Muscle of back (tissue), 13 donors: ENCODE results near the gene HLA-B. TPM values are rescaled to one million over a fixed set of nuclear protein-coding genes. Genes with fewer than 3 reads are reported as not detected.
"Not testable (repeated sequence)": the region's sequence is repeated elsewhere in the genome, so short reads cannot be mapped to it uniquely, and the experiment has no call there.

Source experiments
- DNase-seq, 3 donors: peaks; one replicate each; pipeline versions ENCODE4 v3.0.0 to v3.0.0-alpha.2; 2013
- long read RNA-seq, 9 donors: transcript quantifications; one replicate each; lab custom pipeline, GENCODE V29; 2026
- polyA plus RNA-seq, 10 donors: library from polyadenylated mRNA; unstranded; fragments of 120-200 nt; gene quantifications; one replicate each; pipeline ENCODE4 v1.2.1, GENCODE V29; 2013; ENCODE audit not compliant: insufficient read length in 10 of 10

Gene HLA-B
- 100 to 1,000 TPM; 114 to 299 (median 141) TPM for polyA plus RNA-seq
- long read RNA-seq, donor 1, transcript HLA-B-249 (8 exons, 1,547 nt): major isoform, 35 of 43 reads
- long read RNA-seq, donor 1, partial matches to known transcripts: 5 of 43 reads
- long read RNA-seq, donor 1, other reads (novel, unspliced or antisense): 0 of 43 reads
- long read RNA-seq, donor 2, transcript HLA-B-249 (8 exons, 1,547 nt): major isoform, 19 of 24 reads
- long read RNA-seq, donor 2, partial matches to known transcripts: 0 of 24 reads
- long read RNA-seq, donor 2, other reads (novel, unspliced or antisense): 0 of 24 reads
- long read RNA-seq, donor 3: 0 reads
- long read RNA-seq, donor 4, transcript HLA-B-249 (8 exons, 1,547 nt): major isoform, 23 of 47 reads
- long read RNA-seq, donor 4, partial matches to known transcripts: 21 of 47 reads
- long read RNA-seq, donor 4, other reads (novel, unspliced or antisense): 0 of 47 reads
- long read RNA-seq, donor 5, transcript HLA-B-249 (8 exons, 1,547 nt): major isoform, 30 of 59 reads
- long read RNA-seq, donor 5, partial matches to known transcripts: 22 of 59 reads
- long read RNA-seq, donor 5, other reads (novel, unspliced or antisense): 5 of 59 reads
- long read RNA-seq, donor 6, transcript HLA-B-249 (8 exons, 1,547 nt): major isoform, 25 of 27 reads
- long read RNA-seq, donor 6, partial matches to known transcripts: 0 of 27 reads
- long read RNA-seq, donor 6, other reads (novel, unspliced or antisense): 0 of 27 reads
- long read RNA-seq, donor 7, transcript HLA-B-249 (8 exons, 1,547 nt): major isoform, 22 of 29 reads
- long read RNA-seq, donor 7, partial matches to known transcripts: 6 of 29 reads
- long read RNA-seq, donor 7, other reads (novel, unspliced or antisense): 0 of 29 reads
- long read RNA-seq, donor 8, transcript HLA-B-249 (8 exons, 1,547 nt): major isoform, 22 of 23 reads
- long read RNA-seq, donor 8, partial matches to known transcripts: 0 of 23 reads
- long read RNA-seq, donor 8, other reads (novel, unspliced or antisense): 0 of 23 reads
- long read RNA-seq, donor 9, partial matches to known transcripts: 0 of 6 reads
- long read RNA-seq, donor 9, other reads (novel, unspliced or antisense): 0 of 6 reads

DNA sequence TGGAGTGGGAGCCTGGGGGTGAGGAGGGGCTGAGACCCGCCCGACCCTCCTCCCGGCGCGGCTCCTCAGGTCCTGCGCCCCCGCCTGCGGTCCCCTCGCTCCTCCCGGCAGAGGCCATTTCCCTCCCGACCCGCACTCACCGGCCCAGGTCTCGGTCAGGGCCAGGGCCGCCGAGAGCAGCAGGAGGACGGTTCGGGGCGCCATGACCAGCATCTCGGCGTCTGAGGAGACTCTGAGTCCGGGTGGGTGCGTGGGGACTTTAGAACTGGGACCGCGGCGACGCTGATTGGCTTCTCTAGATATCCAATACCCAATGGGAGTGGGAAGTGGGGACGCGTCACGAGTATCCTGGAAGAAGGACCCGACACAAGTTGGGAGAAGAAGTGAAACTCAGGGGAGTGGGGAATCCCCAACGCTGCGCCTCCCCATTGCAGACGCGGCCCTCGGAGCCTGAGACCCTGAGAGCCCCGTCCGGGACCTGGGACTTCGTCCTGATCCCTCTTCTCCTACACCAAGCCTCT, at the start of gene HLA-B:
TSS of gene HLA-B (minus strand) at position 234 of the 521 bp plus-strand sequence. CDS start at position 213, 21 bp downstream.
- DNase-seq: peak; percentile 73 to 93 (median 84)

DNA sequence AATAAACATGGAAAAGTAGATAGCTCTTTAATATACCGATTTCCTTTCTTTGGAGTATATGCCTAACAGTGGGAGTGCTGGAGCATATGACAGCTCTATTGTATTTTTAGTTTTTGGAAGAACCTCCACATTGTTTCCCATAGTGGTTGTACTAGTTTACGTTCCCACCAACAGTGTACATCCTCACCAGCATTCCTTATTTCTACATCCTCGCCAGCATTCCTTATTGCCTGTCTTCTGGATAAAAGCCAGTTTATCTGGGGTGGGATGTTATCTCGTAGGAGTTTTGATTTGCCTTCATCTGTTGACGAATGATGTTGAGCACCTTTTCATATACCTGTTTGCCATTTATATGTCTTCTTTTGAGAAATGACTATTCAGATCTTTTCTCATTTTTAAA, 49.0 kb upstream of the HLA-B start:
- no peak for DNase-seq

DNA sequence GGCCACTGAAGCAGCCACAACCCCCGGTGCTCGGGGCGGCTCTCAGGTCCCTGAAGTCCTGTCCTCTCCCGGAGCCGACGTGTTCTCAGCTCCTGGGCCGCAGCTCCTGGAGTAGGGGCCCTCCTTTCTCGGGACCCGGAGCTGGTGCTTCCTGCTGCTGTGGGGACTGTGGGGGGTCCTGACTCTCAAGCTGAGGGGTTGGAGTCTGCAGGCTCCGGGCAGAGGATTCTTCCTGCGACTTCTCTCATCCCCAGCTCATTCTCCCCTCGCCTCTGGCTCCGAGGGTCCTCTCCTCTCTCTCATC, 47.0 kb upstream of the HLA-B start:
- DNase-seq: not testable (repeated sequence)

DNA sequence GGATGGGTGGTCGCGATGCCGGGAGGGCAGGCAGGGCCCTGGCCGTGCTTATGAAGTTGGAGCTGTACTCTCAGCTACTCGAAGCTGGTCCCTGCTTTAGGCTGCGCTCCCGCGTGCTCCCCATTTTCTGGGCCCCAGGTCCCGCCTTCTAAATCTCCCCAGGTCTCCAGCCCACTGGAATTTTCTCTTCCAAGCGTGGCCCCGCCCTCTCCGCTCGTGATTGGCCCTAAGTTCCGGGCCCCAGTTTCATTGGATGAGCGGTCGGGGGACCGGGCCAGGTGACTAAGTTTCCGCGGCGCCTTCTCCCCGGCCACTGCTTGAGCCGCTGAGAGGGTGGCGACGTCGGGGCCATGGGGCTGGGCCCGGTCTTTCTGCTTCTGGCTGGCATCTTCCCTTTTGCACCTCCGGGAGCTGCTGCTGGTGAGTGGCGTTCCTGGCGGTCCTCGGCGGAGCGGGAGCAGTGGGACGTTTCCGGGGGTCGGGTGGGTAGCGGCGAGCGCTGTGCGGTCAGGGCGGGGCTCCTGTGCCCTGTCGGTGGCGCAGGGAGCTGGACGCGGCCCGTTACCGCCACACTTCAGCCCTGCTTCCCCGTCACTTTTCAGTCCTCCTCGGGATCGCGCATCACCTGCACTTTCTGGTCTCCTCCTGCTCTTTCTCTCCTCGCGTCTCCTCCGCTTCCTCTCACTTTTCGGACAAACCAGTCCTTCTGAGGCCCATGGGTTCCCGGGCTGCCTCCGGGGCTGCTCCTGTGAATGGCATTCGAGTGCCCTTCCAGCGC, 46.5 kb upstream of the HLA-B start, which contains the start of gene MICA:
TSS of gene MICA (plus strand) at position 313 of the 778 bp plus-strand sequence. CDS start at position 351, 38 bp downstream.
- peak; percentile 81 to 95 (median 89) for DNase-seq

DNA sequence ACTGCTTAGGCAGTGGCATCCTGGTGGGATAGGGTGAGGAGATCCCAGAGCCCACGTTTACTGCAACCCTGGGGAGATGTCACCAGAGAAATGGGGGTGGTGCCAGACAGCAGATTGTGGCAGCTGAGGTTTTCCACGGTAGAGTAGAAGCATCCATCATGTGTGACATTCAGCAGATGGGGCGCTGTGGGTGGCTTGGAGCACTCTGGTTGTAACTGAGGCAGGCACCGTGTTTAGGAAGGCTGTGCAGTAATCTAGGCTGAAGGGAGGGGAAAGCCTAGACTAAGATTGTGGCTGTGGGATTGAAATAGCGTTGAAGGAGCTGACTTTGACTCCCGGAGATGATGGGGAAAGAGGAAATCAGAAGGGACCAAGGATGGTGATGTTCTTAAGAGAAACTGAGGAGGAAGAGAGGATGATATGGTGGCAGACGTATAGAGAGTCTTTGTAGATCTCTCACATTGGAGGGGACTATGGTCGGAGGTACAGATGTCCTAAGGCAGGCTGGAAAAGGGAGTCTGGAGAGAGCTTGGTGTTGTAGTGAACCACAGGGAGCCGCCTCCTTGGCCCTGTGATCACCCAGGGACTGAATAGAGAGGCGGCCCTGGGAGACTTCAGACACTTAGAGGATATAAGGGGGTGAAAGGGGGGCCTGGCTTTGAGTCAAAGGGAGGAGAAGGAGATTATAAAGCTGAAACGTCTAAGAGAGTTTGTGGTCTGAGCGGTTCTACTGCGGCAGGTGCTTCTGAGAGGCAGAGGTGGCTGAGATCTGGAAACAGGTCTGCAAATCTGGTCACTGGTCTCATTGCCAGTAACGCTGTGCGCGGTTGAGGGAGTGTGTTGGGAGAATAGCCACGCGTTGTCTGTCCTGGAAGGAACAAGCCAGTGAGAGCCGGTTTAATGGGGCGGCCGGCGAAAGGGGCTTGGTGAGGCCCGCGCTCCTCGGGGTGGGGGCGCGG, 45.6 kb upstream of the HLA-B start:
- peak in 1 of 3 donors; percentile 3 for DNase-seq

DNA sequence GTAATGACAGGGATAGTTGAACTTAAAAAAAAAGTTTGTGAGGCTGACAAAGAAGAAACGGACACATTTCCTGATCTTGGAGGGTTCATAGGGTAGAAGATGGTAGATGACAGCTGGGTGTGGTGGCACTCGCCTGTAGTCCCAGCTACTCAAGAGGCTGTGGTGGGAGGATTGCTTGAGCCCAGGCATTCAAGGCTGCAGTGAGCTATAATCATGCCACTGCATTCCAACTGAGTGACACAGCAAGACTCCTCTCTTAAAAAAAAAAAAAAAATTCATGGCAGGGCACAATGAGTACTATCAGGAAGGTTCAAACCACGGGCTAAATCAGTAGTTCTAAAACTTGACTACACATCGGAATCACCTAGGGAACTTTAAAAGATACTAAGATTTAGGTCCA, 44.4 kb upstream of the HLA-B start:
- no peak for DNase-seq

DNA sequence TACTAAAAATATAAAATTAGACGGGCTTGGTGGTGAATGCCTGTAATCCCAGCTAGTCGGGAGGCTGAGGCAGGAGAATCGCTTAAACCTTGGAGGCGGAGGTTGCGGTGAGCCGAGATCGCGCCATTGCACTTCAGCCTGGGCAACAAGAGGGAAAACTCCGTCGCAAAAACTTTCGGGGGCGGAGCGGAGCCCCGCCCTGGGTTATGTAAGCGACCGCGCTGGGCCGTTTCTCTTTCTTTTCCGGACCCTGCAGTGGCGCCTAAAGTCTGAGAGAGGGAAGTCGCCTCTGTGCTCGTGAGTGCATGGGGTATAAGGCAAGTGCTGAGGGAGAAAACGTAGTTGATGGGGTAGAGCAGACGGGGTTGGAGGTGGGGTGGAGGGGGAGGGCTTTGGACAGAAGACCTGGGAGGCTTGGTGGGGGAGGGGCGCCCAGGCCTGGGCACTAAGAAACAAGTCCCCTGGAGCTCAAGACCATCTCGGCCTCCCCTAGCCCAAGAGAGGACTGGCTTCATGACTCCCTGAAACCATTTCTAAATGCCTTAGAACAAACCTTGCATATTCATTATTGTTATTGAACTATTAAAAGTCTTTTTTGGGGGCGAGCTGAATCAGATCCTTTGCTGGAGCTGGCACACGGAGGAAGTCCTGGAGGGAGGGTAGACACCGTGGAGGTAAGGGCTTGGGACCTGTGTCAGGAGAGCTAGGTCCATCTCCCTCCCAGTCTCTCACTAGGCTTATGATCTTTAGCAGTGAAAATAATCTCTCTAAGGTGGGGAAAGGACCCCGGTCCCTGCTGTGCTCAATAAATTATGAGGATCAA, 43.7 kb upstream of the HLA-B start:
- peak in 2 of 3 donors; percentile 72 to 80 for DNase-seq

DNA sequence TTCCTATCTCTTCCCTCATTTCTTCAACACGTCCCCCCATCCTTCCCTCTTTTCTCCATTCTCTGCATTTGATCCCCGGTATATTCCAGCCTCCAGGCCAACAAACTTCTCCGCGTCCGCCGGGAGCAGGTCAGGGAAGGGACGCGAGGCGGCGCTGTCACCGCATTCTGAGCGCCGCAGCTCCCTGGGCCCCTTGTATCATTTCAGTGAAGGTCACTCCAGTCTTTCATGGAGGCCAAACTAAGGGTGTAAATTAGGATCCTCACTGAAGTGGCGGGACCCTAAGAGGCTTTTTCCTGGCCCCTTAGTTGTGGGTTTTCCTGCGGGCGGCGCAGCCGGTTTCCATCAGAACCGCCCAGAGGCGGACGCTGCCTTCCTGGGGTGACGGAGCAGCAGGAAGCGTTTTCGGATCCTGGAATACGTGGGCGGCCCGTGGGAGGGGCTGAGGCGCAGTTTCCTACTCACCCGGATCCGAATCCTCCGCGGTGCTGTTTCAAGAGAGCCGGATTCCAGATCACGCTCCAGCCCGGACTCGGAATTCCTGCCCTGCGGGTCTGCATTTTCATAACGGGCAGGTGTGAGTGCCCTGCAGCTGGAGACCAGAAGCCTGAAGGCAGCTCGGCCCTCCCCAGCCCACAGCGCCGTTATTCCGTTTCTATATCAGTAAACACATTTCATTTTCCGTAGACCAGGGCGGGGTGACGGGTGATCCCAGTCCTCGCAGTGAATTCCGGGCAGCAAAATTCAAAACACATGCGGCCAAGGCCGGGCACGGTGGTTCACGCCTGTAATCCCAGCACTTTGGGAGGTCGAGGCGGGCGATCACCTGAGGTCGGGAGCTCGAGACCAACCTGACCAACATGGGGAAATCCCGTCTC, 42.8 kb upstream of the HLA-B start:
- DNase-seq: peak; percentile 89 to 98 (median 93)

DNA sequence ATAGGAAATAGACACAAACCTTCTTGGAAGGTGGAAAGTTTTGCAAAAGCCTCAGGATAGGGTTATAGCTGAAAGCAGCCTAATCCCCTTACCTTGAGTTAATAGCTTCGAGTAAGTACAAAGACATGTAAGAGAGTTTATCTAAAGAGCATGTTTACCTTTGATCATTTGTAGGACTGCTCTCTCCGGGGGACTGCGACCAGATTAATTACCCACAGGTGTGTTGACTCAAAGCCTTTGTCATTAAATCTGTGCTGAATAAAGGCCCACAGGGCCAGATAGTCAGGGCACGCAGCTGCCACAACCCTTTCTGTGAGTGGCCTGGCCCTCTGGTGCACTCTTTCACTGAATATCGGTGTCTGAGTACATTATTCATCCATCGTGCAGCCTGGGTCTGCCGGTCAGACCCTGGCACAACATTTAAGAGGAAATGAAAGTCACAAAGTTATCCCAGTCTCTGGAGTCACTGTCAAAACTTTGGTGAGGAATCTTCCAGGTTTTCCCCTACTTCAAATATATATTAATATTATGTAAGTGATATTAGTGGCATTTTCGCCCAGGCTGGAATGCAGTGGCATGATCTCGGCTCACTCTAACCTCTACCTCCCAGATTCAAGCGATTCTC, 41.0 kb upstream of the HLA-B start:
- no peak for DNase-seq

DNA sequence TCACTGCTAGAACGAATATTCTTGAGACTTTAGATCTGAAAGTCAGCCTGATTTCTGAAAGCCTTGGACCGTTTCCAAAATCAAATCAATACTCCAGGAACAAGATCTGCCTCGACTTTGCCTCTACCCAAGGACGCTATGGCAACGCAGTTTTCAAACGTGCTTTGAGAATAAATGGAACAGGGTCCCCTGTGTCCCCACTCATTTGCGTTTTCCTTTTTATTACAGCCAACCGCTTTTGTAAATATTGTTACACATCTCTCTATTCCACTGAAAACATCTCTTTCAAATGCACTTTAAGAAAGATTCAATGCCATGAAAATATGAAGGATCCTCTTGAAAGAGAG, 40.1 kb upstream of the HLA-B start:
- not testable (repeated sequence) for DNase-seq

DNA sequence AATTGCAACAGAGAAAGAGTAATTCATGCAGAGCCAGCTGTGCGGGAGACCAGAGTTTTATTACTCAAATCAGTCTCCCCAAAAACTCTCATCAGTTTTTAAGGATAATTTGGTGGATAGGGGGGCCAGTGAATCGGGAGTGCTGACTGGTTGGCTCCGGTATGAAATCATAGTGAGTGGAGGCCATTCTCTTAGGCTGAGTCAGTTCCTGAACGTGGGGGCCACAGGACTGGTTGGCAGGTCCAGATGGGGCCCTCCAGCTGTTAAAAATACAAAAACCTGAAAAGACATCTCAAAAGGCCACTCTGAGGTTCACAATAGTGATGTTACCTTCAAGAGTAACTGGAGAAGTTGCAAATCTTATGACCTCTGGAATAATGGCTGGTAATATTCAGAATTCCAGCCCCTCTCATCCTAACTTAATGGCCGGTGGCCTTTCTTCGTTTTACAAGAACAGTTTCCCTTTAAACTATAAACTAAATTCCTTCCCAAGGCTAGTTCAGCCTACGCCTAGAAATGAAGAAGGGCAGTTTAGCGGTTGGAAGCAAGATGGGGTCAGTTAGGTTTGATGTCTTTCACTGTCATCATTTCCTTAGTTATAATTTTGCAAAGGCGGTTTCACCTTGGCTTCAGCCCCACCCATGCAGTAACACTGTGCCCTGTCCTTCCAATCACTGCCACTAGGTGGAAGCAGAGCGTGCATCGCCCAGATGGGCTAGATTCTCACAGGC, 39.6 kb upstream of the HLA-B start:
- peak; percentile 64 to 88 (median 83) for DNase-seq

DNA sequence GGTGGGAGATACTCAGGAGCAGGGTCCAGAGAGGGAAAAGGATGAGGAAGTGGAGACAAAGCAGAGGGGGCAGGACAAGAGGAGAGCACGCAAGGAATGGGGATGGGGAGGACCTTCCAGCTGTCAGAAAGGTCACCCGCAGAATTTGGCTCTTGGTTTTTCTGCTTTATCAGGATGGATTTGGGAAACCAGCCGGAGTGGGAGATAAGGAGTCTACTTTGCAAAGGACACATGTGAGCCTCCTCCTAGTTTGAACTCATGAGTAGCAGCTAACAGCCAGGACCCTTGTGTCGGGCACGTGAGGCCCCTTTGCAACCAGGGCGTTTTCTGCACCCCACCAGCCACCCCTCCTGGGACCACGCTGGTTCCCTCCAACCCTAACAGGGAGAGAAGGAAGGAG, 38.9 kb upstream of the HLA-B start:
- DNase-seq: no peak

DNA sequence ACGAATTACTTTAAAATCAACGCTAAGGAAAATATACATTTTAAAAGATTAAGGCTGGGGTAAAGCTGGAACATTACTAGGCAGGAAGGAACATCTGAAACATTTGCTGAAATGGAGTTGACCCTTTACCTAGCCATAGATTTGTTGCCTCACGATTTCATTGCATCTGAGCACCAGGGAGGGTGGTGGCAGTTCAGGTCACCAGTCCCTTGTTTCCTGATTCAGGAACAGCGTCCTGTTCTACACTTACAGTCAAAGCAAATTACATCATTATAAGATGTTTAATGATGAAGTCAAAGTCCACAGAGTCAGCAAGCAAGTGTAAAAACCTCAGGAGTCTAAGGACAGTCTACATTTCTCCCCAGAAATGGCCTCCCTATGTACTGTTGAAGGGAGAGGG, 37.4 kb upstream of the HLA-B start:
- no peak for DNase-seq

DNA sequence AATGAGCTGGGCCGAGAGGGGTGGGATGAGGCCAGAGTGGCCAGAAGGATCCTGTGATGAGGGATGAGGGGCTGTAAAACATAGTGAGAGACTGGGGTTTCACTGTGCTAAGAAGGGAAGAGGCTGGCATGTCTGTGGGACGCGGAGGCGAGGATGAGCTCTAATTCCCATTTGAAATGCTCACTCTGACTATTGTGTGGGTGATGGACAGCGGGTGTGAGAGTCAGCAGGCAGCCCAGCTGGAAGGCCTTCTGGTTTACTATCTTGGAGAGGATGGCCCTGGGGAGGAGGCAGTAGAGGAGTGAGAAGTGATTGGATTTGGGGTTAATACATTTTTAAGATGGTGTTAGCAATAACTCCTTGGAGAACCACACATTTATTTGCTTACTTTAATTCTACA, 37.0 kb upstream of the HLA-B start:
- DNase-seq: no peak

DNA sequence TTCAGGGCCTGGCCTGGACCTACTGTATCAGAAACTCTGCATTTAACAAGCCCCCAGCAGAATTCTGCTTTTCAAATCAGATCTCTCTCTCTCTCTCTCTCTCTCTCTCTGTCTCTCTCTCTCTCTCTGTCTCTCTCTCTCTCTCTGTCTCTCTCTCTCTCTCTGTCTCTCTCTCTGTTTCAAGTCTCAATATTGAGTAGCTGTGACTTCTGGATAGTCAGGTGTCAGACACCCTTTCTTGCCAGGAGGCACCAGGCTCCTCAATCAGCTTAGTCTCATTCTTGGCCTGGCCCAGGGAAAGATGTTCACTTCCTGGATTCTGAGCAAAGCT, 32.8 kb upstream of the HLA-B start:
- DNase-seq: not testable (repeated sequence)

DNA sequence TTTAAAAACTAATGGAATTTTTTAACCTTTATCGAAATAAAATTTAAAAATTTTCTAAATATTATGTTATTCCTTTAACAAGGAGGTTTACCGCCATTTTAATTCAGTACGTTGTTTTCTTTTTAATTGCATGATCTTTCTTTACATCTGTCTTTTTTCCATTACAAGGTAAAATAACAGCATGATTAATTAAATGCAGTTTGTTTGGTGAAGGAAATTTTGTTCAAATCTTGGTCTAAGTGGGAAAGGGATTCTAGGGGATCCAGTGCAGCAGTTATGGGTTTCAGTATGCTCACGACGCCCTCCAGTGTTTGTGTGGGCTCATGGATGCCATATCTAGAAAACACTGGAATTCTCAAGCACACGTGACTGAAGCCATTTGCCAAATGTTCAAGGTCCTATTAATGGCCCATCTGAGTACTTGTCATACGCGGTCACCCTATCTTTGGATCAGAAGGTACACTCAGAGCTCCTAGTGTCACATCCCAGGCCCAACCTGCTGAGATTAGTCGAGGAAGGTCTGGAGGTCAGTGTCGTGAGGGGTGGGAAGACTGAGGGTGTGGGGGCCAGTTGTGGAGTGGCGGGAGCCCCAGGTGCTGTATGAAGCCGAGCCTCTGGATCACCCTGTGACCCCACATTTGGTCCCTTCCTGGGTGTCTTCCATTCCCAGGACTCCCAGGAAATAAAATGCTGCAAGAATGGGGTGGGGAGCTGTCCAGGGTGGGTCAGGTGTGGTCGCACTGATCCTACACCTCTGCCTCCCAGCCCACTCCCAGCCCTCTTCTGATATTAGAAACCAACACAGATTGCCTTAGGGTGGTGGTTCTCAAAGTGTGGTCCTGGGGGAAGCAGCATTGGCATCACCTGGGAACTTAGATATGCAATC, 32.2 kb upstream of the HLA-B start:
- not testable (repeated sequence) for DNase-seq
